GM19397 (cell line): ENCODE measurements around the gene C12orf42.
A peak's percentile ranks its signal among the peaks of the same experiment; 100 is the strongest.
"Not testable (repeated sequence)": the region's sequence is repeated elsewhere in the genome, so short reads cannot be mapped to it uniquely, and the experiment has no call there.

Experiments used
- ATAC-seq: cut with Tn5 transposase; IDR thresholded peaks from one replicate; pipeline ENCODE4 v1.9.1; 2021; ENCODE audit warnings: mild to moderate bottlenecking, moderate library complexity; ENCODE audit not compliant: unreplicated experiment

Gene C12orf42

DNA sequence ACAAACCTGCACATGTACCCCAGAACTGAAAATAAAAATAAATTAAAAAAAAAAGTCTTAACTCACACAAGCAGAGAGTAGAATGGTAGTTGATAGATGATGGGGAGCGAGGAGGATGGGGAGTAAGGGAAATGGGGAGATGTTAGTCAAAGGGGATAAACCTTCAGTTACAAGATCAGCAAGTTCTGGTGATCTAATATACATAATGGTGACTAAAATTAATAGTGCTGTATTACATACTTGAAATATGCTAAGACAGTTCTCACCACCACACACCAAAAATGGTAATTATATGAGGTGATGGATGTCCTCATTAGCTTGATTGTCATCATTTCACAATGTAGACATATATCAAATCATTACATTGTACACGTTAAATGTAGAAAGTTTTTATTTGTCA is 3.2 kb upstream of the C12orf42 start:
- ATAC-seq, result no peak

DNA sequence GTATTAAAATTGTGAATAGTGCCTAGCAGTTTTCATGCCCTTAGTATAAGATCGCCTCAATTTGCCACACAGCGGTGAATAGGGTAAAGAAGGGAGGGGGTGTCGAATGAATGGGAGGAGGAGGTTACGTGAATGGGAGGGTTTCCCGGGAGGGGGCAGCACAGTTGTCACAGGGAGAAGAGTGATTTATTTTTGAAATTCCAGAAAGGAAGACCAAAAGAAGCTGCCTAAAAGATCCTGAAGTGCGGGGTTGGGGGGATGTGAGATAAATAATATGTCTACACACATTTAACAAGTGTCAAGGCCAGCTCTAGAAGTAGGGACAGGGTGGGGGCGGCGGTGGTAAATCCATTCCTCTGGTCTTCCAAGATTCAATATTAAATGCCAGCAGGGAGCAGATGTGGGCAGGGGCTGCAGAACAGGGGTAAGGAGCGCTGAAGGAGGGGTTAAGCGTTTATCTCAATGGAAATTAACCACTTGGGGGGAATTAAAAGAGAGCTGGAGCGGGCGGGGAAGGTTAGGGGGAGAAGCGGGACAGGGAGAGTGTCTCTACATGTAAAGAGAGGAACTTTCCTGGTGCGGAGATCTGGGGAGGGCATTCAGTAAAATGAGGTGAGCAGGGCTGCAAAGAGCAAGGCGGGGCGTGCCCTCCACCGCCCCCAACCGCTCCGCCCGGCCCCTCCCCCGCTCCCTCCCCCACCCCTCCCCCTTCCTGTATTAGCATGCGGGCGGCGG is 867 bp downstream of the C12orf42 start:
- ATAC-seq, result no peak

DNA sequence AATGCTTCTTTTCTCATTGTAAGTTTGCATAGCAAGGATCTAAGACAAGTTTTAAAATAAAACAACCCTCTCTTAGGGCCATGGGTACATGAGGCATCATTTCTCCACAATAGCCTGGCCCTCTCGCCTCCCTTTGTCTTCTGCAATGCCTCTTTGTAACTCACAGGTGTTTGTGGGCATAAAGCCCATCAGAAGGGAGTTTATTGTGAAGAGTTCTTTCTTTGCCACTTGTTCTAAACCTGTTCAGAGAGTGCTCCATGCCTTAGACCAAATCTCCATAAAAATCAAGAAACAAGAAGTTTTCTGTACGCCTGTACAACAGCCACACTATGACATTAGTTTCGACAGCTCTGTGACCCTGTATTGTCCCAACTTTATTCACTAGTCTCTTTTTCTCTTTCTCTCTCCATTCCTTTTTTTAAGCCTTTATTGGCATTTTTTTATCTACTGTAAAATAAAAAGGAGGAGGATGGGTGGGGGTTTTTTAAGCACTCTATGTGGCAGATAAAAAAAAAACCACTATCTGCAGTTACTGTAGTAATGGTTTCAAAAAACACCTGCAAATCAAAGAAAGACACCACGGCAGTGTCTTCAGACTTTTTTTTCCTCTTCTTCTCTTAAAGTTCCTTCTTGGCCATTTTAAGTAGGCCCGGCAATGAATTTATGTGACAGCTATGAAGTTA is 1.6 kb downstream of the C12orf42 start:
- ATAC-seq, result no peak

DNA sequence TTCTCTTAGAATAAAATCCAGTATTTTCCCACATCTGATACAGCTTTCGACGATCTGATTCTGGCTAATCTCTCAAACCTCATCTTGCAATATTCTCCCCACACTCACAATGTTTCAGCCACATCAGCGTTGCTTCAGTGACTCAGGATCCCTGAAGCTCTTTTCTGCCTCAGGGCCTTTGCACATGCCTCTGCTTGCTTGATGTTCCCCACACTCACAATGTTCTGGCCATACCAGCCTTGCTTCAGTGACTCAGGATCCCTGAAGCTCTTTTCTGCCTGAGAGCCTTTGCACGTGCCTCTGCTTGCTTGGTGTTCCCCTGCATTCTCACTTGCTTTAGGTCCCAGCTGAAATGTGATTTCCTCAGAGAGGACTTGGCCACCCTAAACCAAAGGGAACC is 2.6 kb downstream of the C12orf42 start:
- no peak for ATAC-seq

DNA sequence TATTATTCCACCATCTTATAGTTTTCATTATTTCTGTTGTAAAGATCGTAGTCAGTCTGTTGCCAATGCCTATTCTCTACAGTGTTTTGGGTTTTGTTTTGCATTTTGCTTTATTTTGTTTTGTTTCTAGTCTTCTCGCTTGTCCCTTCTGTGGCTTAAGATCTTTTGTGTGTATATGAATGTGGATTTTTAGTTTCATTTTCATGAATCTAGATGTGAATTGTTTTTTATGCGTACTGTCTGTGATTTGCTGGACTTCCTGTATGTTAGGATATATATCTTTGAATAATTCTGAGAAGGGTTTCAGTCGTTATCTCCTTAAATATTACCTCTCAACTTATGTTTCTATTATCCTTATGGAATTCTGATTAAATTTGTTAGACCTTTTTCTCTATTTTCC is 13.4 kb downstream of the C12orf42 start:
- ATAC-seq, result no peak

DNA sequence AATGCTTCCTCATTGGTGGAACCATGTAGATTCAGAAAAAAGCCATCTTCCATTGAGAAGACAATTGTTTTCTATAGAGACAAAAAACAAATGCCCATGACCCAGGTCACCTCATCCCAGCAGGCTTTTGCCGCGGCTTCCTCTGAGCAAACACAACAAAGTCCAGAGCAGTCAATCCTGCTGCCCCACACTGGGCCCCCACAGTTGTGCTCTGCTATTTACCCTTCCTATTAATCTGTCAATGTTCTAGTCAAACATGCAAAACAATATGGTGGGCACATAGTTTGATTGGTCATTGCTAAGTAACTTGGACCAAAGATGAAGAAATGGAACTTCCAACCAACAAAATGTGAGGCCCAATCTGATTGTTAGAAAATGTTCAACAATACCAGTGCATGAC is 20.7 kb downstream of the C12orf42 start:
- ATAC-seq, result no peak

DNA sequence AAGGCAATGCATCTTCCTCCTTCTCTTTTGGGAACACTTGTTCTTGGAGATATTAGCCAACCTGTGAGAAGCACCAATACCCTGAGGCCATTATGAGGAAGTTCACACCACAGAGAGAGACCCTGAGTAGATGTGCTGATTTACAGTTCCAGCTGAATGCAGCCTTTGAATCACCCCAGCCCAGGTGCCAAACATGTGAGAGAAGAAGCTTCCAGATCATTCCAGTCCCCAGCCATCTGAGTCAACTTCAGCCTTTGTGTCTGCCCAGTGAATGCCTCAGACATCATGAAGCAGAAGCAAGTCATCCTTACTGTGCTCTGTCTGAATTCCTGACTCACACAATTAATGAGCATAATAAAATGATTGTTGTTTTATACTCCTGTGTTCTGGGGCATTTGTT is 25.1 kb downstream of the C12orf42 start:
- ATAC-seq, result no peak

DNA sequence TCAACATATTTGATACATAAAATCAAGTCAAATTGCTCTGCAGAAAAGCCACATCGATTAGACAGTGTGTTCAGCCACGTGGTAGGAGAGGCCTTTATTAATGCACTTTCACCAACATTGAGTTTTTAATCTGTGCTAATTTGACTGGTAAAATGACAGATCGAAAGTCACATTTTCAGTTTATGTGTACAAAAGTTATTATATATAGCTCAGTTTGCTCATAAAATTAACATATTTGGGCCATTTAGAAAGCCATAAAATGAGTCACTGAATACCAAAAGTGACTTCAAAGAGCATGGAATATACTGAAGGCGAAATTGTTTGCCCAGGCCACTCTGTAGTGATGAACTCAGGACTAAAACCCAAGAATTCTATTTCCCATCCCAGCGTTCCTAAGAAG is 26.0 kb downstream of the C12orf42 start:
- ATAC-seq, result no peak

DNA sequence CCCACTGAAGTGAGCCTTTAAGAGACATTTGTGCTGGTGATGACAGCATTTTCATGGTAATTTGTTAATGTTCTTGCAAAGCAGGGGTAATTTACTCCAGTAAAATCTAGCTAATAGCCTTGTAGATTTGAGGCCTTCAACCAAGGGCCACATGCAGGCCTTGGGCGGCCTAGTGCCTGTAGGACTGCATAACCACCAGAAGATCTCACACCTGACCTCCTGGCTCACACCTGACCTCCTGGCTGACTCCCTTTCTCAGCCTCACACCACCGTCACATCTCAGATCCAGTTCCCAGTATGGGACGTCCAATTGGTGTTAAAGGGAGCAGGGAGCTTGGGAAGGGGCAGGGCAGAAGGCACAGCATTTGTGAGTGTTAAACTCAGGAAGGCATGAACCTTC is 26.9 kb downstream of the C12orf42 start:
- no peak for ATAC-seq

DNA sequence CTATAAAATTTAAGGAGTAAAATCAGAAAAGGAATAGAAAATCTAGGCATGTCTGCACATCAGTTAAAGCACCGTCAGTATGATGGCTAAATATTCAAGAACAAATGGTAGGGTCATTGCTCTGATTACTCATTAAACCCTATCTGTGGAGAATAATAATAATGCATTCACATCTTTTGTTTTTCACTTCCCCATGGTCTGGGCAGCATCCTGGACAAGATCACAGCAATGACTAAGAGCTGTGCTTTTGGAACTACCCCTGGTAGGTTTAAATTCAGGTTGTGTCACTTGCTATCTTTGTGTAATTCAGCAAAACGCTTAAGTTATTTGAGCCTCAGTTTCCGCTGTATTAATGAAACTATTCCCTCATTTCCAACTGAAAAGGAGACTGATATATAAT is 33.1 kb downstream of the C12orf42 start:
- peak; percentile 92 for ATAC-seq

DNA sequence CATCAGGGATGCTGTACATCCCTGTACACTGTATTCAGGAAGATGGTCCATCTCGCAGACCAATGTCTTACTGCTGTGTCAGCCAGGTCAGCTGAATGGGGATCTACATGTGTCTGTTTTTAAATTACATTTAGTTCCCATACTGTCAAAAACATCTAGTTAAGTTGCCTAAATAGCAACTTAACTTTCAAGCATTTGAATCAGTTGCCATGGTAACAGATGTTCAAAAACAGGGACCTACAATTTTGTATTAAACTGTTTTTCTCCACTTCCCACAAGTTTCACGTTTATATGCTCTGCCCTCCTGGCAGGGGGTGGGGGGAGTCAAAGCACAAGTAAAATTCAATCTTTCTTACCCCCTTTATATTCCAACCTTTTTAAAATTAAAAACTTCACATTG is 38.3 kb downstream of the C12orf42 start:
- ATAC-seq, result no peak

DNA sequence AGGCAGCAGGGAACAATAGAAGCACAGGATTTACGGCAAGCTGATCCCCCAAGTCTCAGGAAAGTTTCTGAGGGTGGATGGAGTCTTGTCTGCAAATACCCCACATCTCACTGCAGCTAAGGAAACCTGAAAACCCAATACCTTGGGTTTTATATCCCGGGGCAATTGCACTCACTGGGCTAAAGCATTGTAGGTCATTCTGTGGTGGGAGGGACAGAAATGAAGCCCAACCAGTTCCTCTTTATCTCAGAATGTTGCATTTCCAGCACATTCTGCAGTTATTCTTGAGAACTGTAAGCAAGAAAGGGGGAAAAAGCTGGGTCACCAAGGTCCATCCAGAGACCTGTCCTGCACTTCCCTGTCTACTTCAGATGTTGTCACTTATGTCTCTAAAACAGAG is 39.8 kb downstream of the C12orf42 start:
- no peak for ATAC-seq

DNA sequence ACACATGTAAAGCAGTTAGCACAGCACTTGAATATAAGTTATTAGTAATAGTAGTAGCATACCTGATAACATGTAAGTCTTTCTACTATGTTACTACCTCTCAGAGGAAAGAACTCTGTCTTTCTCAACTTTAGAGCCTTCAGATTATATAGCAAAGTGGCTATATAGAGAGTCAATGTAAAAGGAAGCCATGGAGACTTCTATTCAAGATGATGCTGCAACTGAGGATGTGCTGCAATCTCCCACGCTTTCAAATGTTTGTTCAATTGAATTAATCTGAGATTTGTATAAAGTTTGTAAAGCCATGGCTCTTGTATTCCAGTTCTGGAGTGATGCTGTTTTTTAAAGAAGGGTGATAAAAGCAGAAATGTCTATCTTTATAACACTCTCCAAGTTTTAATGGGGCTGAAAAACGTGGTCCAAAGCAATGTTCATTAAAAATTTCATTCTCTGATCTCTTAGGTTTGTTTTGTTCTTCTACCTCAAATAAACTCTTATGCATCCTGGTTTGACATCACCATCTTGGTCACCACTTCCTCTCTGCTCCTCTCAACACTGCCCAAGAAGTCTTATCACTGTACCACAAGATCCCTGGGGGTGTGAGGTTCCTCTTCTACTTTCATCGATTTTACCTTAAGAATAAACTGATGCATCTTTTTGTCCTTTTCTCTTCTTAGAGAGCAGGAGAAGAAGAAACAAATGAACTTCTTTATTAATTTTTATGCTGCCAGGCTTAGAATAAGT is 40.6 kb downstream of the C12orf42 start:
- peak; percentile 84 for ATAC-seq

DNA sequence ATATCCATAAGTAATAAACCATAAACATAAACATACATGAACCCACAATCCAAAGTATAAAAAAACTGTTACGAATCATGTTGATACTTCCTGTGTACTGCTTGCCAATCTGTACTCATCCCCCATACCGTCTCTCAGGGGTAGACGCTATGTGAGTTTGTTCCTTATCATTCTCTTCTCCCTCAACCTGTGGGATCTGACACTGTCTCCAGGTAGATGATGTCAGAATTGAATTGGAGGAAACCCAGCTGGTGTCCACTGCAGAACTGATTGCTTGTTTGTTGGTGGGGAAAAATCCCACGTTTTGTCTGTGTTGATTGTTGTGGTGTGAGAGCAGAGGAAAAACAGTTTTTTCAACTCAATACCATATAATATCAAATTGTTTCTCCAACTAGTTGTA is 50.8 kb downstream of the C12orf42 start:
- no peak for ATAC-seq

DNA sequence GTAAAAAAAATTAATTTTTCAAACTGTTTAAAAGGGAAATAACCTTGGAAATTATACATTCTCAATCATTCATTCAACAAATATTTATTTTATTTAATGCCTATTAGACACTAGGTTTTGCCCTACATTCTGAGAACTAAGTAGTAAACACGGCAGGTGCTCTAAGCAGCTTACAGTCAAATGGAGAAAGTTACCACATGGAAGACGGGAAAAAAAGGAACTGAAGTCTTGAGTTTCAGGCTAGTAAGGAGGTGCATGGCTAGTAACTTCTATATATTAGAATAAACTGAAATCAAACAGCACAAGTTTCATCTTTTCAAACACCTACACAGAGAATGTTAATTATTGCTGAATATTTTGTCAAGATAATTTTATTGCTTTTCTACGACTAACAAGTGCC is 52.9 kb downstream of the C12orf42 start:
- ATAC-seq, result no peak

DNA sequence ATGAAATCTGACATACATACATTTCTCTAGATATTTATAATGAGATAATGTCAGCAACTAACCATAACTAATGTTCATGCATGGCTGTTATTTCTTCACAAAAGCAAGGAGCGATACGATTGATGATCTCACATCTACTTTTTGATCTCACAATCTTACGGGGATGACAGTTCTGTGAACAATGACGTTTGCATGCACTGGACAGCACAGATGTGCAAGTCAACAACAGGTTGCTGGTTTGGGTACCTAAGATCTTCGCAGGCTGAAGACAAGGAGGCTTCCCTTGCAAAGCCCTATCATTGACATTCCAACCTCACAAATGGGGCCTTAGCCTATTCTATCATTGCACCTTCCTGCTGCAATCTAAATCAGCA is 53.6 kb downstream of the C12orf42 start:
- no peak for ATAC-seq

DNA sequence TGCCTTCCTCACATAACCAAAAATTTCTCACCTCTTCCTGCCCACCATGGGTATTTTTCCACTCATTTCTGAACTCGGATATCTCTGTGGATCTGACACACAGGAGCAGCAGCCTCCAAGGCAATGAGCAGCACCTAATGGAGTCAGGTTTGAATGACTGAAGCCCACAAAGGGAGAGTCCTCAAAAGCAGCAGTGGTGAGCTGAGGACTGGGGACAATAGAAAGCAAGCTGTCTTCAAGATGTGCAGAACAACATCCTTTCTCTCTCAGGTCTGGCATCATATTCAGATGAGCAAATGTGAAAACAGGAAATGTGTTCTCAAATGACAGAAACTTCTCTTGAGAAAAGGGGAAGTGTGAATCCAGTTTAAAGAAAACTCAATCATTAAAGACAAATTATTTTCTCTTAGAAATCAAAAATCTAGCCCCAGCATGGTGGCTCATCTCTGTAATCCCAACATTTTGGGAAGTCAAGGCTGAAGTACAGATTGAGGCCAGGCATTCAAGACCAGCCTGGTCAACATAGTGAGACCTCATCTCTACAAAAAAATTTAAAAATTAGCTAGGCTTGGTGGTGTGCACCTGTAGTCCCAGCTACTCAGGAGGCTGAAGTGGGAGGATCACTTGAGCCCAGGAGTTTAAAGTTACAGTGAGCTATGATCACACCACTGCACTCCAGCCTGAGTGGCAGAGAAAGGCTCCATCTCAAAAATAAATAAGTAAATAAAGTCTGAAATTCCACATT is 54.2 kb downstream of the C12orf42 start:
- peak; percentile 94 for ATAC-seq

DNA sequence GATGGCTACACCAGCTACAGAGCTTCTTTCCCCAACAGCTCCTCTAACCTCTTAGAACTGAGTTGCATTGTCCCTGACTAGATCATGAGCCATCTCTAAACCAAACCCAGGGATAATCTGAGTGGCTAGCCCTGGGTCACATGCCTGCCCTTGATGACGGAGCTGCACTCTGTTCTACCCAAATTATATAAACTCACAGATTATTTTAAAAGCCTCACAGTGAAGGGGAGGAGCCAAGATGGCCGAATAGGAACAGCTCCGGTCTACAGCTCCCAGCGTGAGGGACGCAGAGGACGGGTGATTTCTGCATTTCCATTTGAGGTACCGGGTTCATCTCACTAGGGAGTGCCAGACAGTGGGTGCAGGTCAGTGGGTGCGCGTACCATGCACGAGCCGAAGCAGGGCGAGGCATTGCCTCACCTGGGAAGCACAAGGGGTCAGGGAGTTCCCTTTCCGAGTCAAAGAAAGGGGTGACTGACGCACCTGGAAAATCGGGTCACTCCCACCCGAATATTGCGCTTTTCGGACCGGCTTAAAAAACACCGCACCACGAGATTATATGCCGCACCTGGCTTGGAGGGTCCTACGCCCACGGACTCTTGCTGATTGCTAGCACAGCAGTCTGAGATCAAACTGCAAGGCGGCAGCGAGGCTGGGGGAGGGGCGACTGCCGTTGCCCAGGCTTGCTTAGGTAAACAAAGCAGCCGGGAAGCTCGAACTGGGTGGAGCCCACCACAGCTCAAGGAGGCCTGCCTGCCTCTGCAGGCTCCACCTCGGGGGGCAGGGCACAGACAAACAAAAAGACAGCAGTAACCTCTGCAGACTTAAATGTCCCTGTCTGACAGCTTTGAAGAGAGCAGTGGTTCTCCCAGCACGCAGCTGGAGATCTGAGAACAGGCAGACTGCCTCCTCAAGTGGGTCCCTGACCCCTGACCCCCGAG is 61.3 kb downstream of the C12orf42 start:
- not testable (repeated sequence) for ATAC-seq

DNA sequence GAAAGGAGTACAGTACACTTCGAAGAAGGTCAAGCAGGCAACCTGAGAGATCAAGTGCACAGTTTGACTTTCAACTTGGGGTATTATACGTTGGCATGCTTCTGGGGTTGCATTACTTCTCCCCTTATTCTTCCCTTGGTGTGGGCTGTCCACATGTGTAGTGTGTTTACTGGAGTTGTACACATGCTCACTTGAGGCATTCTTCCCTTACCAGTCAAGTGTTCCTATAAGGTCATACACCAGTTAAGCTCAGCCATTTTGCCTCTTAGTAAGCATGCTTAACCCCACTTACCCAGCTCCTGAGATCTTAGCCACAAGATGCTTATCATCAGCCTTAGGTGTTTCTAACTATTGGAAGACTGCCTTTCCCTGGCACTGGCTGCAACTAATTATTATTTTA is 63.8 kb downstream of the C12orf42 start:
- no peak for ATAC-seq

DNA sequence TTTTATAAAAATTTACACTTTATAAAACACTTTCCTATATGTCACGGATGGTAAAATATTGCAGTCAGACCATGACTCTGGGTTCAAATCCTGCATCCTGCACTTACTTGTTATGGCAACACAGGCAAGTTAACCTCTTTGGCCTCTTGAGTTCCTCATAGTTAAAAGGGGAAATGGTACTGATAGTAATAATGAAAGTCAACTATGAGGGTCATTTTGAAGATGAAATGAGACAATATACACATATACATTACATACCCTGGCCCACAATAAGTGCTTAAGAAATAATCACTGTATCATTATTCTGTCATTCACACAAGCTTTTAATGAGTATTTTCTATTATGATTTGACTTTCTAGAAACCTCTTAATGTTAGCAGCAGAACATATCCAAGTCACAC is 64.4 kb downstream of the C12orf42 start:
- ATAC-seq, result no peak
